Measurements from ENCODE around the gene TMEM225.

The TMEM225 gene

DNA sequence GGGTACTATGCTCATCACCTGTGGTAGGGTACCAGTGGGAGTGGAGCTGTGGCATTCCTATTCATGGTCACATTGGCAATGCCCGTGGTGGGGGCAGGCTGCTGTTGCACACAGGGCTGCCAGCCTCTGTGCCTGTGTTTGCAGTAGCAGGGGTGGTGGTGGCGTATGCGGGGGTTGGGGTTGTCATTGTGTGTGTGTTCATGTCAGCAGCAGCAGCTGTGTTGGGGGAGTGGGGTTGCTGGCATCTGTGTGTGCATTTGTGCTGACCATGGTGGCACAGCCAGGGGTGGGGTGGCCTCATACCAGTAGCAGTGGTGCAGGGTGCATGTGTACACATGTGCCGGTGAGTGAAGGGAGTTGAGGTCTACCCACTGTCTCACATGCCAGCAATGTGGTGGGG, 34.4 kb downstream of the TMEM225 start:
- DNase-seq (ENCODE audit: extremely low read depth, low read depth), result no peak
- TF ChIP-seq CTCF (IDR thresholded peaks at IDR 0.05; ENCODE audit: low read depth, low read length), result no peak

DNA sequence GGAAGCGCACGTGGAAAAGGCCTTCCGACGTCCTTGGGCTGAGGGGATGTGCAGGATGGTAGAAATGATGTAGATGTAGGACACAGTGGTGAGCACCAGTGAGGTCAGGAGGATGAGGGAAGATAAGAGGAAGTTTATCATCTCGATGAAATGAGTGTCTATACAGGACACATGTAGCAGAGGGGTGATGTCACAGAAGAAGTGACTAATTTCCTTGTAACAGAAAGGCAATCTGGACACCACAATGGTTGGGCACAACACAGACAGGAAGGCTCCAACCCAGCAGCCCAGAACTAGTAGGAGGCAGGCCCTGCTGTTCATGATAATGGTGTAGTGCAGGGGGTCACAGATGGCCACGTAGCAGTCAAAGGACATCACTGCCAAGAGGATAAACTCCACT, 44.3 kb downstream of the TMEM225 start:
- DNase-seq (ENCODE audit: extremely low read depth, low read depth), result no peak

GRCh38 chr11:123839131-123839530, 46.3 kb downstream of the TMEM225 start:
- DNase-seq (ENCODE audit: extremely low read depth, low read depth), result no peak
- no peak for TF ChIP-seq CTCF (IDR thresholded peaks at IDR 0.05; ENCODE audit: low read depth, low read length)

More for the DNA sequence above, 44.3 kb downstream of the TMEM225 start:
- no peak for TF ChIP-seq CTCF (IDR thresholded peaks at IDR 0.05; ENCODE audit: low read depth, low read length)

GRCh38 chr11:123838659-123839058, 46.8 kb downstream of the TMEM225 start:
- no peak for DNase-seq (ENCODE audit: extremely low read depth, low read depth)
- TF ChIP-seq CTCF (IDR thresholded peaks at IDR 0.05; ENCODE audit: low read depth, low read length), result no peak

DNA sequence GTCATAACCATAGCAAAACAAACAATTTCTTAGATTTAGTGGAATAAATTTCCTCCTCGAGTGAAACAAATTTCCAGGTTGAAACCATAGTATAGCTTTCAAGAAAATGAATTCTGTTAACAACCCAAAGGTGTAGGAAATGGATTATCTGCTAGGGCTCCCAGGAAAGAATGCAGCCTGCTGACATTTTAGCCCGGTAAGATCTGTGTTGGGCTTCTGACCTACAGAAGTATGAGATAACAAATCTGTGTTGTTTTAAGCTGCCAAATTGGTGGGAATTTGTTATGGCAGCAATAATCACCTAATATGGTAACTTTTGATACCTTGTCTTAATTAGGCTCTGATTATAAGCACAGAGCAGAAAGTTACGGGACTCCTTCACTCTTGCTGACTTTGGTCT, 47.3 kb downstream of the TMEM225 start:
- DNase-seq (ENCODE audit: extremely low read depth, low read depth), result no peak
- TF ChIP-seq CTCF (IDR thresholded peaks at IDR 0.05; ENCODE audit: low read depth, low read length), result no peak

DNA sequence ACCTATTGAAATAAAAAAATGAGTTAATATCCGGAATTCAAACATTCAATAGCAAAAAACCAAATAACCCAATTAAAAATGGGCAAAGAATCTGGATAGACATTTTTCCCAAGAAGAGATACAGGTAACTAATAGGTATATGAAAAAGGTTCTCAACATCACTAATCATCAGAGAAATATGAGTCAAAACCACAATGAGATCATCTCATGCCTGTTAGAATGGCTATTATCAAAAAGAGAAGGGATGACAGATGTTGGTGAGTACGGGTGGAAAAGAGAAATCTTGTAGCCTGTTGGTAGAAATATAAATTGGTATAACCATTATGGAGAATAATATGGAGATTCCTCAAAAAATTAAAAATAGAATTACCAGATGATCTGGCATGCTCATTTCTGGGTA, 52.4 kb downstream of the TMEM225 start:
- DNase-seq (ENCODE audit: extremely low read depth, low read depth), result no peak
- TF ChIP-seq CTCF (IDR thresholded peaks at IDR 0.05; ENCODE audit: low read depth, low read length), result no peak

Data from AG09319 (cell line).